B cell (primary cell): ENCODE measurements around the gene CAMK2B.

Experiments used
- CTCF ChIP-seq: fragments of 200-600 bp; IDR thresholded peaks from one replicate; pipeline ENCODE4 v1.8.0; 2022; ENCODE audit warnings: antibody characterized with exemption, mild to moderate bottlenecking
- EZH2 ChIP-seq: IDR thresholded peaks from 2 replicates; pipeline ENCODE4 v1.6.1; 2012; ENCODE audit warnings: borderline replicate concordance, low read depth, mild to moderate bottlenecking, moderate library complexity, low read length; ENCODE audit not compliant: insufficient read depth, poor library complexity, severe bottlenecking

- TF ChIP-seq CTCF (no peak), EZH2 (no peak)
Observed at GRCh38 chr7:44167920-44168319, 157.5 kb downstream of the CAMK2B start.
